IPS-15b (cell line): ENCODE measurements around the gene HTR5A.

ENCODE experiments used
- H3K27me3 ChIP-seq: one replicate; pipeline ENCODE4 v1.6.1; 2013; ENCODE audit warnings: low read length; ENCODE audit not compliant: control insufficient read depth, insufficient read depth
- H3K36me3 ChIP-seq: one replicate; pipeline ENCODE4 v1.6.1; 2013; ENCODE audit warnings: low read length; ENCODE audit not compliant: control insufficient read depth, insufficient read depth
- H3K4me1 ChIP-seq: one replicate; pipeline ENCODE4 v1.6.1; 2013; ENCODE audit warnings: mild to moderate bottlenecking, low read length; ENCODE audit not compliant: control insufficient read depth, insufficient read depth
- H3K4me3 ChIP-seq: one replicate; pipeline ENCODE4 v1.5.1; 2013; ENCODE audit warnings: low read depth, low read length
- H3K9ac ChIP-seq: one replicate; pipeline ENCODE4 v1.6.1; 2013; ENCODE audit warnings: low read depth, mild to moderate bottlenecking, low read length
- H3K9me3 ChIP-seq: one replicate; pipeline ENCODE4 v1.6.1; 2013; ENCODE audit warnings: mild to moderate bottlenecking, low read length; ENCODE audit not compliant: control insufficient read depth, insufficient read depth

HTR5A gene

GRCh38 chr7:155122831-155123230 lies 52.7 kb downstream of the HTR5A start:
- no peaks in the 10 kb centered on the region for H3K27me3 ChIP-seq
- no peak overlapping the region for H3K4me3 ChIP-seq
- H3K4me1 ChIP-seq, result no peaks in the 10 kb centered on the region
- H3K9me3 ChIP-seq, result no peaks in the 10 kb centered on the region
- H3K36me3 ChIP-seq, result peaks cover 2% of the 10 kb centered on the region
- H3K9ac ChIP-seq, result no peak overlapping the region

GRCh38 chr7:155123413-155123812 lies 53.3 kb downstream of the HTR5A start:
- H3K36me3 ChIP-seq, result peaks cover 2% of the 10 kb centered on the region
- no peaks in the 10 kb centered on the region for H3K9me3 ChIP-seq
- H3K9ac ChIP-seq, result no peak overlapping the region
- H3K27me3 ChIP-seq, result no peaks in the 10 kb centered on the region
- no peaks in the 10 kb centered on the region for H3K4me1 ChIP-seq
- H3K4me3 ChIP-seq, result no peak overlapping the region

- no peaks in the 10 kb centered on the region for H3K27me3 ChIP-seq
- no peak overlapping the region for H3K9ac ChIP-seq
- no peak overlapping the region for H3K4me3 ChIP-seq
- H3K36me3 ChIP-seq, result peaks cover 2% of the 10 kb centered on the region
- H3K4me1 ChIP-seq, result no peaks in the 10 kb centered on the region
- H3K9me3 ChIP-seq, result no peaks in the 10 kb centered on the region
Observed at GRCh38 chr7:155124706-155125105, 54.6 kb downstream of the HTR5A start.

GRCh38 chr7:155129186-155129585 lies 59.1 kb downstream of the HTR5A start:
- Histone ChIP-seq H3K4me3 (no peak overlapping the region), H3K9ac (no peak overlapping the region), H3K27me3 (no peaks in the 10 kb centered on the region), H3K9me3 (no peaks in the 10 kb centered on the region), H3K4me1 (no peaks in the 10 kb centered on the region), H3K36me3 (peaks cover 2% of the 10 kb centered on the region)

GRCh38 chr7:155129789-155130188 lies 59.7 kb downstream of the HTR5A start:
- Histone ChIP-seq H3K4me3 (no peak overlapping the region), H3K9ac (no peak overlapping the region), H3K27me3 (no peaks in the 10 kb centered on the region), H3K36me3 (peaks cover 2% of the 10 kb centered on the region), H3K4me1 (no peaks in the 10 kb centered on the region), H3K9me3 (no peaks in the 10 kb centered on the region)

- no peak overlapping the region for H3K9ac ChIP-seq
- no peaks in the 10 kb centered on the region for H3K4me1 ChIP-seq
- peaks cover 2% of the 10 kb centered on the region for H3K36me3 ChIP-seq
- H3K27me3 ChIP-seq, result no peaks in the 10 kb centered on the region
- H3K9me3 ChIP-seq, result no peaks in the 10 kb centered on the region
- H3K4me3 ChIP-seq, result no peak overlapping the region
Observed at GRCh38 chr7:155130493-155130892, 60.4 kb downstream of the HTR5A start.

- no peak overlapping the region for H3K9ac ChIP-seq
- no peaks in the 10 kb centered on the region for H3K27me3 ChIP-seq
- H3K9me3 ChIP-seq, result no peaks in the 10 kb centered on the region
- peaks cover 2% of the 10 kb centered on the region for H3K36me3 ChIP-seq
- no peak overlapping the region for H3K4me3 ChIP-seq
- no peaks in the 10 kb centered on the region for H3K4me1 ChIP-seq
Observed at GRCh38 chr7:155131090-155131489, 61.0 kb downstream of the HTR5A start.

GRCh38 chr7:155132431-155132830 lies 62.3 kb downstream of the HTR5A start:
- no peaks in the 10 kb centered on the region for H3K27me3 ChIP-seq
- H3K4me1 ChIP-seq, result no peaks in the 10 kb centered on the region
- H3K9me3 ChIP-seq, result no peaks in the 10 kb centered on the region
- no peaks in the 10 kb centered on the region for H3K36me3 ChIP-seq
- no peak overlapping the region for H3K4me3 ChIP-seq
- no peak overlapping the region for H3K9ac ChIP-seq

GRCh38 chr7:155136619-155137243 lies 66.6 kb downstream of the HTR5A start:
- H3K4me3 ChIP-seq, result no peak overlapping the region
- H3K36me3 ChIP-seq, result no peaks in the 10 kb centered on the region
- H3K9ac ChIP-seq, result no peak overlapping the region
- H3K9me3 ChIP-seq, result no peaks in the 10 kb centered on the region
- H3K27me3 ChIP-seq, result no peaks in the 10 kb centered on the region
- no peaks in the 10 kb centered on the region for H3K4me1 ChIP-seq
